ENCODE measurements around the gene ADAMTSL1.

ADAMTSL1 gene

GRCh38 chr9:18489861-18490260 lies 15.9 kb downstream of the ADAMTSL1 start:
- no peak overlapping the region for H3K27ac ChIP-seq
- TF ChIP-seq ZFX (IDR thresholded peaks at IDR 0.05; ENCODE audit: borderline replicate concordance) = no peak
- TF ChIP-seq CTCF (IDR thresholded peaks at IDR 0.05) = no peak

- no peak overlapping the region for H3K27ac ChIP-seq
- TF ChIP-seq CTCF (IDR thresholded peaks at IDR 0.05) = no peak
- no peak for TF ChIP-seq ZFX (IDR thresholded peaks at IDR 0.05; ENCODE audit: borderline replicate concordance)
These were observed 16.9 kb downstream of the ADAMTSL1 start for GRCh38 chr9:18490641-18491370.

GRCh38 chr9:18492612-18493011 lies 18.7 kb downstream of the ADAMTSL1 start:
- H3K27ac ChIP-seq = no peak overlapping the region
- TF ChIP-seq CTCF (IDR thresholded peaks at IDR 0.05) (no peak), ZFX (IDR thresholded peaks at IDR 0.05; ENCODE audit: borderline replicate concordance) (no peak)

GRCh38 chr9:18493451-18493993 lies 19.6 kb downstream of the ADAMTSL1 start:
- H3K27ac ChIP-seq = no peak overlapping the region
- no peak for TF ChIP-seq CTCF (IDR thresholded peaks at IDR 0.05)

- TF ChIP-seq ZFX (IDR thresholded peaks at IDR 0.05; ENCODE audit: borderline replicate concordance) (no peak), CTCF (IDR thresholded peaks at IDR 0.05) (no peak)
These were observed 21.1 kb downstream of the ADAMTSL1 start for GRCh38 chr9:18495065-18495464.

GRCh38 chr9:18496256-18497000 lies 22.5 kb downstream of the ADAMTSL1 start:
- TF ChIP-seq CTCF (IDR thresholded peaks at IDR 0.05) (no peak), ZFX (IDR thresholded peaks at IDR 0.05; ENCODE audit: borderline replicate concordance) (no peak)
- H3K27ac ChIP-seq = no peak overlapping the region

More at GRCh38 chr9:18495065-18495464, 21.1 kb downstream of the ADAMTSL1 start:
- no peak overlapping the region for H3K27ac ChIP-seq

- no peak for TF ChIP-seq CTCF (IDR thresholded peaks at IDR 0.05)
- no peak for TF ChIP-seq ZFX (IDR thresholded peaks at IDR 0.05; ENCODE audit: borderline replicate concordance)
- no peak overlapping the region for H3K27ac ChIP-seq
These were observed 25.1 kb downstream of the ADAMTSL1 start for GRCh38 chr9:18499062-18499461.

Measured in 22Rv1 (cell line).